Left hindlimb (tissue), 1 donor: ENCODE results near the gene ANKRD63.

Source experiments
- DNase-seq: peaks from one replicate; pipeline ENCODE4 v3.0.0-alpha.2; 2018

ANKRD63 gene

DNA sequence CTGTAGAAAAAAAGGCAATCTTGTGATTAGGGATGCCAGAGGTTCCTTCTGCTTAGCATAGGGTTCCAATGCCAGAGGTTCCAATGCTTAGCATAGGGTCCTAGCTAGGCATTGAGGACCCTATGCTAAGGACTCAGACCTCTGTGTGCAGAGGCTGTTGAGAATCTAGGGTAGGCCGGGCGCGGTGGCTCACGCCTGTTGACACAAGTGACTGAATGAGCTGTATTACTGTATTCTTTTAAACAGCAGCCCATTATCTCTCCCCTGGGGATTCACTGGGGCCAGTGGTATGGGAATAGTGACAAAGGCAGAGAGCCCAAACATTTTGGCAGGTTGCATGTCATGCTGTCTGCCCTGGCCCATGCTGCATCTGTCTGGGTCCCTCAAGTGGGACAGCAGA, 27.8 kb downstream of the ANKRD63 start:
- no peak for DNase-seq

DNA sequence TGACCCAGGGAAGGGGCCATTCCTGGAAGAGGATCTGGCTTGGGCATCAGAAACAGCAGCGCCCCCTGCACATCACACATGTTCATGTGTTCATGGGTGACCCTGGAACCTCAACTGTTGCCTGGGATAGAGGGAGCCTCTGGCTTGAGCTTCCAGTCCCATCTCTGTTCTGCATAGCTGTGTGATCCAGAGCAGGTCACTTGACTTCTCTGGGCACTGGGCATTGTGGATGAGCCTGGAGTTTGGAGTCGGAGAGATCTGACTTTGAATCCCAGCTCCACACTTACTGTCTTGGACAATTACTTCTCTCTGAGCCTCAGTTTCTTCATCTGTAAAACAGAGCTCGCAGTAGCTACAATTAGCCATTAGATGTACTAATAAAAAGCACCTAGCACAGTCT, 28.4 kb downstream of the ANKRD63 start:
- no peak for DNase-seq

- no peak for DNase-seq
These were observed 29.6 kb downstream of the ANKRD63 start for GRCh38 chr15:40253167-40253790.

DNA sequence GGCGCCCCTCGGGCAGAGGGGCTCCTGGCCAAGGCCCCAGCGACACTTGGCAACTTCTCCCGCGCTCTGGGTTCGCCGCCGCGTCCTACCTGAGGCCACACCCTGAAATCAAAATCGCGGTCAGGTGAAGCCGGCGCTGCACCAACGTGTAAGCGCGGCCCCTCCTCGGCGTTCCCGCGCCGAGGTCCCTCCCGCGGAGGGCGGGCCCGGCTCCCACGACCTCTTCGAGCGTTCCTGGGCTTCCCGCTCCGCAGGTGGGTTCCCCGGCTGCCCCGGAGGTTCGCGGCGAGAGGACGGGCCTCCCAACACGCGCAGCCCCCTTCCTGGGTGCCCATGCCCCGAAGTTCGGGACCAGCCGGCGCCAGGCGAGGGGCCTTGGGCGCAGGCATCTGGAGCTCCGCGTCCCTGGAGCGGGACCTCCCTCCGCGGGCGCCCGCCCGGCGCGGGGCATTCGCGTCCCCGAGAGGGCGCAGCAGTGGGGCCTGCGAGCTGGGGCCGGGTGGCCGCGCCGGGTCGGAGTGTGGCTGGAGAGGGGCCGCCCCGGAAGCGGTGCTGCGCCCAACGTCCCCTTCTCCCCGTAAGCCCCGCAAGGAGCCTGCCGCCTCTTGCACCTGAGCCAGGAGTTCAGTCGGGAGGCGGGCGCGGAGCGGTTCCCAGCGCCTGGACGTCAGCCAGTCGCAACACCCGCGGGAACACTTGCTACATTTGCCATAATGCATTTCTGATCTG, 30.3 kb downstream of the ANKRD63 start:
- DNase-seq: no peak

GRCh38 chr15:40252141-40252437, 30.8 kb downstream of the ANKRD63 start:
- no peak for DNase-seq

DNA sequence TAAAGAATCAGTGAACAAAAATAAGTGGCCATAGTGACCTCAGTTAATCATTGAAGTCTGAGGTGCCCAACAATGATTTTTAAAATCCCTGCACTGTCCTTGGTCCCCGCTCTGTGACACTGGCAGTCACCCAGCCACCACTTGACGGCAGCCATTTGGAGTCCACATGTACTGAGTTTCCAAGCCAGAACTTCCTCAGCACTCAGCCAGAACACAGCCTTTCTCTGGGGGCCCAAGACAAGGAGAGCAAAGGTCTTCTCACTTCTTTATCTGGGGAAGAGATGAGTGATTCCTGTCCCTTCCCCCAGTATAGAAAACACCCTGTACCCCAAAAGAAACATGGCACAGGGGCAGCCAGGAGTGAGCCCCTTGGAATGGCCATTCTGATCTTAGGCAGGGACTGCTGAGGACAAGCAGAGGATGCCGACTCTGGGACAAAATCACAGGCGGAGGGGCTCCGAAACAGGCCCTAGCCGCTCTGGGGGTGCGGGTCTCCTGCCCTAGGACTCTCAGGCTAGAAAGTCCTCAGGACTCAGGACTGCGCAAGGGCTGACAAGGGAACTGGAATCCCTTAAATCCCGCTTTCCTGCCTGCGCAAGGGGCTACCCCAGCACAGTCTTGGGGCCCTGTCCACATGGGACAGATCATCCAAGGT, 31.3 kb downstream of the ANKRD63 start:
- no peak for DNase-seq

- no peak for DNase-seq
These were observed 31.9 kb downstream of the ANKRD63 start for GRCh38 chr15:40250771-40251483.

- no peak for DNase-seq
These were observed 32.6 kb downstream of the ANKRD63 start for GRCh38 chr15:40250304-40250656.

GRCh38 chr15:40249477-40250303, 33.2 kb downstream of the ANKRD63 start:
- no peak for DNase-seq

DNA sequence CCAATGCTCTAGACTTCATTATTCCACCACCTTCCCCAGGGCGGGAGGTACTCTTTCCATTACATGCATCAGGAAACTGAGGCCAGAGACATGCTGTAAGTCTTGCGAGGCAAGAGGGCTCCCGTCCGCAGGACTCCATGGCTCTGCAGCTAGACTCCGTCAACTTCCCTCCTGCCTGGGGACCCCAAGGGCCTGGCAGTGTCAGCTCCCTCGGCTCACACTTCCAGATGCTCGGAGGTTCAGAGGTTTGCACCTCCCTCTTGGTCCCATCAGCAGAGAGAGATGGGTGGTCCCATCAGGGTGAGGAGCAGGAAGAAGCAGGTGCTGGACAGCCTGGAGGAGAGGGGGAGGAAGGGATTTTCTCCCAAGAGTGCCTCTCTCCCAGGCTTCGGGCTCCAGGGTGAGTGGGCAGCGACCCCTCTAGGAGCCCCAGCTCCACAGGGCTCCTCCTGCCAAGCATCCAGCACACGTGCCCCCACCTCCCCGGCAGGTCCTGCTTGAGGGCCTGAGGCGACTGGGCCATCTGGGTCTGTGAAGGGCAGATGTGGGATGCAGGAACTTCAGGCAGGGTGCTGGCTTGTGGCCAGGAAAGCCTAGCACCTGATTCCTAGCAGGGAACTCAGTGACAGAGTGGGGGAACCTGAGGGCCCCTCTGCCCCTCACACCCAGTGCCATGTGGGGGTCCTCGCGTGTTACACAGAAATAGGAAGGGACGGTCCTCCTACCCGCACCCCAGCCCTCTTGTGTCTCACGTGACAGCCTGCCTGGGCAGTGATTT, 34.7 kb downstream of the ANKRD63 start:
- no peak for DNase-seq

DNA sequence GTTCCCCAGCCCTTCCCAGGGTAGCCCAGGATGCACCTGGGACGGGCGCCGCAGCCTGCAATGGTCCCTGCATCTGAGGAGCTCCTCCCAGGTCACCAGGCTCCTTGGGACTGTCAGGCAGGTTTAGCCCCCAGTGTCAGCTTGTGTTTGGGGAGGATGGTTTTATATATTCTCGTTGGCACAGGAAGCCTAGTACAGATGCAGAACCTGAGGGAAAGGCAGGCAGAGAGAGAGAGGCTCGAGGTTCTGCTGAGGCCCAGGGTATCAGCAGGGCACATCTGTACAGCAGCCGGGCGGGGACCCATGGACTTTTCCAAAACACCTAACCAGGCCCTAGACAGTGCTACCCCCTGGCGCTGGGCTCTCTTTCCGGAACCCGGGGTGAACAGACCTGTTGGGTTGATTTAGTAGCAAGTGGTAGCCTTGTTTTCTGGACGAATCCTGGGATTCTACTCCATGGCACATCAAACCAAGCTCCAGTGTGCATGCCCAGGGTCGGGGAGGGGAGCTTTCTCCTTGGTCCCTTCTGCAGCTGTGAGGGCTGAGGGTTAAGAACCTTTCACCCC, 35.4 kb downstream of the ANKRD63 start:
- no peak for DNase-seq

- no peak for DNase-seq
These were observed 36.2 kb downstream of the ANKRD63 start for GRCh38 chr15:40246496-40247280.

GRCh38 chr15:40245666-40246450, 37.0 kb downstream of the ANKRD63 start:
- DNase-seq: no peak

DNA sequence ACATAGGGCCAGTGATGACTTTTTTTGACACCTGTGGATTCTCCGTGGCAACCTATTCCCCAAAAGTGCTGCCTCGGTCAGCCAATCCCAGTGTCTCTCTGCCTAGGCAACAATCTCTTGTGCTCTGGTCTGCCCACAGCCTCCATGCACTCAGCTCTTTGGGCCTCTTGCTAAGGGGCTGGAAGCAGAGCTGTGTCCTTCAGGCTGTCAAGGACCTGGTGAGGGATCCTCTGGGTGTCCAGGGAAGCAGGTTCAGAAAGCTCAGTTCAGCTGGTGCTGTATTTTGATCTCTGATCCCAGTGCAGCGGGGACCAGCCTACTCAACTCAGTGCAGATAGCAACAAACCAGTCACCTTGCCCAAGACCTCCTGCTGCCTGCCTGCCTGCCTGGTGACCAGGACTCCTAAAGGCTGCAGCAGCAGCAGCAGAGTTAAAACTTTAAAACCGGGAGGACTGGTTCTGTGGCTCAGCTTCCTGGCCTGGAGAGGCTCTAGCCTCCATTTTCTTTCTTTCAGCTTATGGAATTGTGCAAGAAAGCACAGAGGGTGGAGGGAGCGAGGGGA, 37.8 kb downstream of the ANKRD63 start:
- no peak for DNase-seq

- no peak for DNase-seq
These were observed 39.6 kb downstream of the ANKRD63 start for GRCh38 chr15:40243126-40243810.

DNA sequence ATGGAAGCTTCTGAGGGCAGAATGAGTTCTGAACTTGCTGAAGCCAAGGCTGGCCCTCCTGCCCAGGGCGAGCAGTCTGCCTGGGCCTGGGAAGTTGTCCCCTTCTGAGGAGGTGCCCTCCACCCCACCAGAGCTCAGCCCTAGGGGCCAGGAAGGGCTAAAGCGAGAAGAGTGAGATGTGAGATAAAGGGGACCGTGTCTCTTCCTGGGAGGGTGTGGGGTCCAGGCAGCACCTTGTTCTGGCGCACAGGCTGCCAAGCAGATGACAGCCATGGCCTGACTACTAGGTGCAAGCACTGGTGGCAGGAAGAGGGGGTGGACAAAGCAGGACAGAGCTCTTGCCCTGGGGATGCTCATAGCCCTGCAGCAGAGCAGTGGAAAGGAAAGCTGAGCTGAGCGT, 40.3 kb downstream of the ANKRD63 start:
- no peak for DNase-seq

DNA sequence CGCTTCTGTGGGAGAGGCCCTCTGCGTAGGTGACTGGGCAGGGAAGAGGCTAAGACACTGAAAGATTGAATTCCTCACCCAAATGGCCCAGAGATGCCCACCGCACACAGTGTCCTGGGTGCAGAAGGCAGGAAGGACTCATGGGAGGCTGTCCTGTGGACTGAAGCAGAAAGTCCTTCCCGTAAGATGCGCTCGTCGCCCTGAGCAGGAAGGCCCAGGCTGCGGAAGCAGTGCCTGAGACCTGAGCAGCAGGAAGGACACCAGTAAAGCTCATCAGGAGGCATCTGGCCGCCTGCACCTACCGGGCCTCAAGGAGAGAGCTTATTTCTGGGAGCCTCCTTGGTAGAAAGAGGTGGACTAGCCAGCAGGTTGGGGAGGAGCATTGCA, 40.7 kb downstream of the ANKRD63 start:
- DNase-seq: no peak

DNA sequence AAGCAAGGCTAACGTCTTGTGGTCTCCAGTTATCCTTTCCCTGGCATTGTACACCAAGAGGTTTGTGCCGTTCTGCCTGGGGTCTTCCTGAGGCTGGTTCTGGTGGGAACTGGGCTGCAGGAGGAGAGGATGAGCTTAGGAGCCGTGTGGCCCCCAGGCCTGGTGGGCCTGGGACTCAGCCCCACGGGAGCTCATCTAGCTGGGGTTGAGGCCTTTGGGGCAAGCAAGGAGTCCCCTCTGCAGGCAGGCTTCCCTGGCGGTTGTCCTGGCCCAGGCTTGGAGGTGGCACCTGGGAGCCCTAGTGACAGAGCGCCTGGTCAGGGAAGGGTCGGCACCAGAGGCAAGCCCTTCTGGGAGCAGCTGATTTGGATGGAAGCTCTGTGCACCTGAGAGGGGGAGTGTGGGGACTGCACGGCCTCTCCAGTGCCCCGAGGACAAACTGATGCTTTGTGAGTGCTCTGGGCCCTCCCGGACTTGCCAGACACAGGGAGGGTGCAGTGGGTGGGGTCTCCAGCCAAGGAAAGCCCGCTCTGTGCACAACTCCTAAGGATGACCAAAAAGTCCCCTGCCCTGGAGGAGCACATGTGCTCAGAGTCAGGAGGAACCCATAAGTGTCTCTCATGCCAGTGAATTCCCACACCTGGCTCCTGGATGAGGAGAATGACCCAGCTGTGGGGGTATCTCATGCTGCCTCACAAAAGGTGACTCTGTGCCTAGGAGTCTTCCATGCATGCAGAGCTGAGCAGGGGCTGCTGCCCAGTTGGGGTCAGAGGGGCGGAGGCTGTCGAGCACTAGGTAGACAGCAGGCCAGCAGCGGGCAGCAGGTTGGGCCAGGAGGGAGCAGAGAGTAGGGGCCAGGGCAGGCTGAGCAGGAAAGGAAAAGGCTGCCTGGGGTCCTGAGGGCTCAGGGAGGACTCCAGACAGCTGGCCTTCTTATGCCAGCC, 41.3 kb downstream of the ANKRD63 start:
- DNase-seq: no peak
